A549 (cell line): ENCODE data around the gene SUGCT. TPM values are rescaled to one million over a fixed set of nuclear protein-coding genes. Genes with fewer than 3 reads are reported as not detected.

Experiments used
- ATAC-seq, 2 experiments: fragments of 200-7000 bp in 1 of 2; fragments of >200 bp in 1 of 2; cut with Nextera tagmentation in 1 of 2; cut with Tn5 transposase in 1 of 2; 3 replicates each; pipeline versions ENCODE4 v1.8.0 to v1.9.1; 2018 to 2020; ENCODE audit warnings: mild to moderate bottlenecking in 1 of 2, moderate library complexity in 1 of 2
- CTCF ChIA-PET: fragments of 300-600 bp; sonication (Branson Sonifier 250); formaldehyde crosslinking; extraction: SDS; loops from one replicate; lab custom pipeline; 2021; ENCODE audit warnings: antibody characterized with exemption, inconsistent platforms; lab: Yijun Ruan, JAX
- POLR2A ChIA-PET: fragments of 350-600 bp; formaldehyde crosslinking; extraction: SDS; loops from one replicate; lab custom pipeline; 2021; ENCODE audit warnings: antibody characterized with exemption, inconsistent platforms; lab: Yijun Ruan, JAX
- DNase-seq, 2 experiments: peaks; one replicate each; pipeline versions ENCODE4 v3.0.0 to v3.0.0-alpha.2; 2011 to 2016; ENCODE audit warnings: low read depth in 1 of 2, low spot score in 1 of 2
- FAIRE-seq: peaks from 2 replicates; lab custom pipeline; 2011; peaks lifted over from hg19 to GRCh38; lab: Jason Lieb, UNC
- H3K27ac ChIP-seq, 2 experiments: fragments of >200 bp; sonication (Bioruptor Twin); formaldehyde crosslinking; 3 replicates each; pipeline ENCODE4 v1.5.1; 2016 to 2017
- H3K4me1 ChIP-seq: fragments of >200 bp; sonication (Bioruptor Twin); formaldehyde crosslinking; 3 replicates; pipeline ENCODE4 v1.6.1; 2016
- H3K4me2 ChIP-seq: fragments of >200 bp; sonication (Bioruptor Twin); formaldehyde crosslinking; 3 replicates; pipeline ENCODE4 v1.6.1; 2016
- H3K4me3 ChIP-seq: fragments of >200 bp; sonication (Bioruptor Twin); formaldehyde crosslinking; 3 replicates; pipeline ENCODE4 v1.5.1; 2016
- H3K9me3 ChIP-seq: fragments of >200 bp; sonication (Bioruptor Twin); formaldehyde crosslinking; 3 replicates; pipeline ENCODE4 v1.6.1; 2016
- CBX2 ChIP-seq: fragments of 200-600 bp; sonication (generic); IDR thresholded peaks from 2 replicates; pipeline ENCODE4 v1.6.1; 2016; ENCODE audit warnings: low read depth, mild to moderate bottlenecking, borderline replicate concordance
- CEBPB ChIP-seq, 2 experiments: fragments of >200 bp in 1 of 2; sonication (Bioruptor Twin) in 1 of 2; formaldehyde crosslinking in 1 of 2; IDR thresholded peaks; 2 replicates each; pipeline ENCODE4 v1.6.1; 2012 to 2016
- CHD2 ChIP-seq: fragments of 150-350 bp; IDR thresholded peaks from 2 replicates; pipeline ENCODE4 v1.6.1; 2014; ENCODE audit warnings: low read length; ENCODE audit not compliant: partially characterized antibody
- EHMT2 ChIP-seq: fragments of 200-600 bp; sonication (generic); IDR thresholded peaks from 2 replicates; pipeline ENCODE4 v1.6.1; 2016; ENCODE audit warnings: antibody characterized with exemption, low read depth, mild to moderate bottlenecking, moderate library complexity
- EP300 ChIP-seq, 2 experiments: fragments of >200 bp; sonication (Bioruptor Twin); formaldehyde crosslinking; IDR thresholded peaks; 2 replicates in 1 of 2; 3 replicates in 1 of 2; pipeline ENCODE4 v1.6.1; 2016 to 2017
- ESRRA ChIP-seq: fragments of 150-350 bp; IDR thresholded peaks from 2 replicates; pipeline ENCODE4 v1.6.1; 2014; ENCODE audit warnings: mild to moderate bottlenecking, low read length, borderline replicate concordance
- FOSB ChIP-seq: fragments of 250-450 bp; sonication (Bioruptor Pico); IDR thresholded peaks from 2 replicates; pipeline ENCODE4 v1.5.0; 2020; ENCODE audit warnings: mild to moderate bottlenecking, moderate library complexity
- FOSL2 ChIP-seq, 2 experiments: fragments of 450-650 bp in 1 of 2; fragments of >200 bp in 1 of 2; sonication (Bioruptor Twin) in 1 of 2; formaldehyde crosslinking; IDR thresholded peaks; 2 replicates each; pipeline versions ENCODE4 v1.5.0 to v1.6.1; 2016 to 2020; ENCODE audit warnings: mild to moderate bottlenecking in 1 of 2, moderate library complexity in 1 of 2
- GATA3 ChIP-seq: IDR thresholded peaks from 2 replicates; pipeline ENCODE4 v1.6.1; 2012; ENCODE audit warnings: borderline replicate concordance
- HDAC2 ChIP-seq: fragments of 200-600 bp; sonication (generic); IDR thresholded peaks from 2 replicates; pipeline ENCODE4 v1.6.1; 2016
- HOXA7 ChIP-seq: fragments of 250-450 bp; sonication (Bioruptor Pico); IDR thresholded peaks from 2 replicates; pipeline ENCODE4 v1.5.0; 2020; ENCODE audit warnings: mild to moderate bottlenecking, moderate library complexity
- HOXB13 ChIP-seq: fragments of 250-450 bp; sonication (Bioruptor Pico); IDR thresholded peaks from 2 replicates; pipeline ENCODE4 v1.5.0; 2020; ENCODE audit warnings: low read depth, mild to moderate bottlenecking, moderate library complexity
- HOXB5 ChIP-seq: fragments of 250-450 bp; sonication (Bioruptor Pico); IDR thresholded peaks from 2 replicates; pipeline ENCODE4 v1.5.0; 2020; ENCODE audit warnings: mild to moderate bottlenecking, moderate library complexity
- JUN ChIP-seq, 2 experiments: fragments of >200 bp; sonication (Bioruptor Twin); formaldehyde crosslinking; IDR thresholded peaks; 2 replicates in 1 of 2; 3 replicates in 1 of 2; pipeline ENCODE4 v1.6.1; 2016 to 2017
- JUNB ChIP-seq: fragments of >200 bp; sonication (Bioruptor Twin); formaldehyde crosslinking; IDR thresholded peaks from 2 replicates; pipeline ENCODE4 v1.6.1; 2016
- KDM1A ChIP-seq: fragments of 200-600 bp; sonication (generic); IDR thresholded peaks from 2 replicates; pipeline ENCODE4 v1.6.1; 2016; ENCODE audit warnings: low read depth, mild to moderate bottlenecking
- MAFK ChIP-seq: fragments of 450-650 bp; IDR thresholded peaks from 2 replicates; pipeline ENCODE4 v1.6.1; 2014; ENCODE audit not compliant: partially characterized antibody
- MAZ ChIP-seq: fragments of 150-350 bp; IDR thresholded peaks from 2 replicates; pipeline ENCODE4 v1.6.1; 2014; ENCODE audit warnings: antibody characterized with exemption, low read depth, low read length, borderline replicate concordance
- MYC ChIP-seq: IDR thresholded peaks from 2 replicates; pipeline ENCODE4 v1.6.1; 2012; ENCODE audit warnings: mild to moderate bottlenecking, inconsistent platforms, low read length, improper control_type of control experiment, borderline replicate concordance
- POLR2AphosphoS2 ChIP-seq: conservative IDR thresholded peaks from 2 replicates; pipeline ENCODE4 v1.6.1; 2012; ENCODE audit warnings: low read length, improper control_type of control experiment, inconsistent platforms
- RARB ChIP-seq: fragments of 250-450 bp; sonication (Bioruptor Pico); IDR thresholded peaks from 2 replicates; pipeline ENCODE4 v1.8.0; 2021; ENCODE audit warnings: mild to moderate bottlenecking, moderate library complexity
- RFX5 ChIP-seq: fragments of 450-650 bp; IDR thresholded peaks from 2 replicates; pipeline ENCODE4 v1.7.1; 2014; ENCODE audit warnings: antibody characterized with exemption, mild to moderate bottlenecking, moderate library complexity
- SREBF2 ChIP-seq: fragments of 450-650 bp; IDR thresholded peaks from 2 replicates; pipeline ENCODE4 v1.6.1; 2014; ENCODE audit warnings: mild to moderate bottlenecking, moderate library complexity
- TP53 ChIP-seq: fragments of 250-450 bp; sonication (Bioruptor Pico); IDR thresholded peaks from 2 replicates; pipeline ENCODE4 v1.5.0; 2021; ENCODE audit warnings: mild to moderate bottlenecking, moderate library complexity
- ZC3H11A ChIP-seq: fragments of 450-650 bp; IDR thresholded peaks from 2 replicates; pipeline ENCODE4 v1.6.1; 2014; ENCODE audit warnings: antibody characterized with exemption, mild to moderate bottlenecking
- ZNF302 ChIP-seq: fragments of 250-450 bp; sonication (Bioruptor Pico); IDR thresholded peaks from 2 replicates; pipeline ENCODE4 v1.9.0; 2021; ENCODE audit warnings: inconsistent platforms, mild to moderate bottlenecking, moderate library complexity
- WGBS: methylation state at CpG from one replicate; pipeline ENCODE4 v1.1.6; 2017; ENCODE audit errors: missing lambda C conversion rate; 5-methylcytosine and 5-hydroxymethylcytosine counted together
- polyA plus RNA-seq, 4 experiments: library from polyadenylated mRNA; depleted of rRNA in 3 of 4; stranded (reverse); fragments of >200 nt; fragmentation: RNase III in 1 of 4; extraction: RNeasy Plus Mini Kit Qiagen cat#74134 plus additional on column Dnase treatment in 1 of 4; gene quantifications; 2 replicates in 3 of 4; 3 replicates in 1 of 4; pipeline ENCODE4 v1.2.3, GENCODE V29; 2011 to 2017
- TF ChIP-seq, protein P1 (sequence below): fragments of 250-450 bp; sonication (Bioruptor Pico); IDR thresholded peaks from 2 replicates; pipeline ENCODE4 v1.5.0; 2021; ENCODE audit warnings: mild to moderate bottlenecking, moderate library complexity, borderline replicate concordance
- TF ChIP-seq, protein P2 (sequence below): fragments of >200 bp; sonication (Bioruptor Twin); formaldehyde crosslinking; IDR thresholded peaks from 2 replicates; pipeline ENCODE4 v1.6.1; 2016
- TF ChIP-seq, protein P3 (sequence below): fragments of 250-450 bp; sonication (Bioruptor Pico); IDR thresholded peaks from 2 replicates; pipeline ENCODE4 v1.5.0; 2020; ENCODE audit warnings: low read depth, mild to moderate bottlenecking, moderate library complexity
- TF ChIP-seq, protein P4 (sequence below): IDR thresholded peaks from 2 replicates; pipeline ENCODE4 v1.6.1; 2012

SUGCT gene
- polyA plus RNA-seq, 2 of the 4 experiments (the other 2 are of a cell fraction) = 1.4 to 1.6 TPM

DNA sequence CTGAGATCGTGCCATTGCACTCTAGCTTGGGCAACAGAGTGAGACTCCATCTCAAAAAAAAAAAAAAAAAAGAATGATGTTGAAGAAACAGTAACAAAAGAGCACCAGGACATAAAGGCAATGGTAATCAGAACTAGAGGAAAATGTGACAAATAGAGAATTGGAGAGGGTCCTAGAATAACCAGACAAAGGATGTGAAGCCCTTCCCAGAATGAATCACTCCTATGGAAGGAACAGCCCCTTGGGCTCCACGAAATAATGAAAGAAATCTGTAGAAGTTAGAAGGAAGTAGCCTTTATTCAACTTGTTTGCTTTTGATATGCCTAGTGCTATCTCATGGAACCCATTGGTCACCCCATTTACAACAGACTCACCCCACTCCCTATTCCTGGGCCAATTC is 169.2 kb downstream of the SUGCT start:
- DNase-seq = no peak
- ATAC-seq = no peak
- FAIRE-seq = no peak
- CTCF ChIA-PET = no interaction called here
- Histone ChIP-seq H3K9me3 (no peaks in the 10 kb centered on the region), H3K27ac (no peak overlapping the region), H3K4me2 (no peak overlapping the region), H3K4me3 (no peak overlapping the region), H3K4me1 (no peaks in the 10 kb centered on the region)
- POLR2A ChIA-PET = no interaction called here
- no peak for TF ChIP-seq HOXB13
- no peak for TF ChIP-seq EP300 (IDR thresholded peaks at IDR 0.05)
- no peak for TF ChIP-seq GATA3
- TF ChIP-seq CHD2 = no peak
- no peak for TF ChIP-seq RARB (CRISPR knock-in tag)
- TF ChIP-seq FOSB = no peak
- TF ChIP-seq MAZ = no peak
- no peak for TF ChIP-seq EHMT2
- no peak for TF ChIP-seq MYC
- TF ChIP-seq SREBF2 = no peak
- TF ChIP-seq JUNB = no peak
- no peak for TF ChIP-seq ZNF302 (CRISPR knock-in tag)
- TF ChIP-seq CEBPB (IDR thresholded peaks at IDR 0.05) = no peak
- 4% methylated on average over 2 of the region's 2 CpGs for WGBS

DNA sequence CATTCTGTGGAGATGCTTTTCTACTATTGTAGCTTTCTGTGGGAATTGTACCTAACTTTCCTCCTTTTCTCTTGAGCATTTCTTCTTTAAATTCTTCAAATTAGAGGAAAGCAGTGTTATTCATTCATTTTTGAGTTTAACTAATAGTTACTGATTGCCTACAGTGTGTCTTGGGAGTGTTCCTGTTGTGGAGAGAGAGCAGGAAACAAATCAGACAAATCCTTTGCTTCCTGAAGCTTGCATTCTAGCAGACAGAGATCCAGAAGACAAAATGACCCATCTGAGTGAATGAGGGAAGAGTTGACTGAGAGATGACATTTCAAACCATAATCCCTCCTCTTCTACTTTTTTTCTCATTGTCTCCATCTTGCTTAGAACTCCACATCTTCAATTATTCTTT is 170.4 kb downstream of the SUGCT start:
- H3K4me1 ChIP-seq = no peaks in the 10 kb centered on the region
- TF ChIP-seq, protein P1, sequence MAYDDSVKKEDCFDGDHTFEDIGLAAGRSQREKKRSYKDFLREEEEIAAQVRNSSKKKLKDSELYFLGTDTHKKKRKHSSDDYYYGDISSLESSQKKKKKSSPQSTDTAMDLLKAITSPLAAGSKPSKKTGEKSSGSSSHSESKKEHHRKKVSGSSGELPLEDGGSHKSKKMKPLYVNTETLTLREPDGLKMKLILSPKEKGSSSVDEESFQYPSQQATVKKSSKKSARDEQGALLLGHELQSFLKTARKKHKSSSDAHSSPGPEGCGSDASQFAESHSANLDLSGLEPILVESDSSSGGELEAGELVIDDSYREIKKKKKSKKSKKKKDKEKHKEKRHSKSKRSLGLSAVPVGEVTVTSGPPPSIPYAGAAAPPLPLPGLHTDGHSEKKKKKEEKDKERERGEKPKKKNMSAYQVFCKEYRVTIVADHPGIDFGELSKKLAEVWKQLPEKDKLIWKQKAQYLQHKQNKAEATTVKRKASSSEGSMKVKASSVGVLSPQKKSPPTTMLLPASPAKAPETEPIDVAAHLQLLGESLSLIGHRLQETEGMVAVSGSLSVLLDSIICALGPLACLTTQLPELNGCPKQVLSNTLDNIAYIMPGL (CRISPR knock-in tag) = no peak
- TF ChIP-seq CHD2 (no peak), ZNF302 (CRISPR knock-in tag) (no peak), HOXB5 (no peak), TP53 (CRISPR knock-in tag) (no peak), MAFK (no peak), MYC (no peak)
- TF ChIP-seq, all 56 proteins: peak for 0
- FAIRE-seq (no peak), DNase-seq (no peak), ATAC-seq (no peak)
- Histone ChIP-seq H3K9me3 (no peaks in the 10 kb centered on the region), H3K4me3 (no peak overlapping the region), H3K4me2 (no peak overlapping the region), H3K27ac (no peak overlapping the region)
- ChIA-PET CTCF (no interaction called here), POLR2A (no interaction called here)

DNA sequence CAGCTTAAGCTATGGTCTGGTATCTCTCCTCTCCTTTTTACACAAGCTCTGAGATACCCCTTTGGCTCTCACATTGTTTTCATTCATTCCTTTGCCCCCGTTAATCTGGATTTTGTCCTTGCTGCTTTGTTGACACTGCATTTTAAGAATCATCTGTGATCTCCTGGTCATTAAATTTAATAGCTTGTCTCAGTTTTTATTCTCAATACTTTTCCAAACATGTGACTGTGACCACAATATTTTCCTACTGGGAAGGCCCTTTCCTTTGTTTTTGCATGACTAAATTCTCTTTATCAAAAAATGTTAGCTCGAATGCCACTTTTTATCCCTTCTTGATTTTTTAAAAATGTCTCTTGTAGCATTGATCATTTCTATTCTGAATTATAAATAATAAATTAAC is 171.2 kb downstream of the SUGCT start:
- no peak overlapping the region for H3K27ac ChIP-seq
- no peak for ATAC-seq
- TF ChIP-seq CBX2 (no peak), RFX5 (no peak), FOSL2 (IDR thresholded peaks at IDR 0.05) (no peak), FOSL2 (CRISPR knock-in tag; IDR thresholded peaks at IDR 0.05) (no peak), POLR2AphosphoS2 (no peak), ZC3H11A (no peak), MAFK (no peak), HOXA7 (CRISPR knock-in tag) (no peak), HDAC2 (no peak), ESRRA (no peak), GATA3 (no peak), KDM1A (no peak), SREBF2 (no peak), RARB (CRISPR knock-in tag) (no peak), JUN (IDR thresholded peaks at IDR 0.05) (no peak)
- TF ChIP-seq, protein P2, sequence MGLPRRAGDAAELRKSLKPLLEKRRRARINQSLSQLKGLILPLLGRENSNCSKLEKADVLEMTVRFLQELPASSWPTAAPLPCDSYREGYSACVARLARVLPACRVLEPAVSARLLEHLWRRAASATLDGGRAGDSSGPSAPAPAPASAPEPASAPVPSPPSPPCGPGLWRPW = no peak
- TF ChIP-seq, protein P1 (CRISPR knock-in tag) = no peak
- TF ChIP-seq, protein P3, sequence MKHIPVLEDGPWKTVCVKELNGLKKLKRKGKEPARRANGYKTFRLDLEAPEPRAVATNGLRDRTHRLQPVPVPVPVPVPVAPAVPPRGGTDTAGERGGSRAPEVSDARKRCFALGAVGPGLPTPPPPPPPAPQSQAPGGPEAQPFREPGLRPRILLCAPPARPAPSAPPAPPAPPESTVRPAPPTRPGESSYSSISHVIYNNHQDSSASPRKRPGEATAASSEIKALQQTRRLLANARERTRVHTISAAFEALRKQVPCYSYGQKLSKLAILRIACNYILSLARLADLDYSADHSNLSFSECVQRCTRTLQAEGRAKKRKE (CRISPR knock-in tag) = no peak
- TF ChIP-seq, protein P4, sequence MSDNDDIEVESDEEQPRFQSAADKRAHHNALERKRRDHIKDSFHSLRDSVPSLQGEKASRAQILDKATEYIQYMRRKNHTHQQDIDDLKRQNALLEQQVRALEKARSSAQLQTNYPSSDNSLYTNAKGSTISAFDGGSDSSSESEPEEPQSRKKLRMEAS = no peak
- TF ChIP-seq, all 56 proteins: peak for 0
- CTCF ChIA-PET = no interaction called here
- WGBS = 17% methylated on average over 2 of the region's 2 CpGs
- Histone ChIP-seq H3K9me3 (no peaks in the 10 kb centered on the region), H3K4me2 (no peak overlapping the region), H3K4me3 (no peak overlapping the region), H3K4me1 (no peaks in the 10 kb centered on the region)
- FAIRE-seq (no peak), DNase-seq (no peak)
- POLR2A ChIA-PET = no interaction called here
